Activated gamma-delta T cell (primary cell): ENCODE results near the gene AIRE.

Experiments used
- DNase-seq: peaks from one replicate; lab custom pipeline; 2025; lab: John Stamatoyannopoulos, UW

Gene AIRE

GRCh38 chr21:44304877-44305293 is 19.2 kb downstream of the AIRE start:
- DNase-seq: no peak

GRCh38 chr21:44305691-44306090 is 20.0 kb downstream of the AIRE start:
- DNase-seq: no peak

DNA sequence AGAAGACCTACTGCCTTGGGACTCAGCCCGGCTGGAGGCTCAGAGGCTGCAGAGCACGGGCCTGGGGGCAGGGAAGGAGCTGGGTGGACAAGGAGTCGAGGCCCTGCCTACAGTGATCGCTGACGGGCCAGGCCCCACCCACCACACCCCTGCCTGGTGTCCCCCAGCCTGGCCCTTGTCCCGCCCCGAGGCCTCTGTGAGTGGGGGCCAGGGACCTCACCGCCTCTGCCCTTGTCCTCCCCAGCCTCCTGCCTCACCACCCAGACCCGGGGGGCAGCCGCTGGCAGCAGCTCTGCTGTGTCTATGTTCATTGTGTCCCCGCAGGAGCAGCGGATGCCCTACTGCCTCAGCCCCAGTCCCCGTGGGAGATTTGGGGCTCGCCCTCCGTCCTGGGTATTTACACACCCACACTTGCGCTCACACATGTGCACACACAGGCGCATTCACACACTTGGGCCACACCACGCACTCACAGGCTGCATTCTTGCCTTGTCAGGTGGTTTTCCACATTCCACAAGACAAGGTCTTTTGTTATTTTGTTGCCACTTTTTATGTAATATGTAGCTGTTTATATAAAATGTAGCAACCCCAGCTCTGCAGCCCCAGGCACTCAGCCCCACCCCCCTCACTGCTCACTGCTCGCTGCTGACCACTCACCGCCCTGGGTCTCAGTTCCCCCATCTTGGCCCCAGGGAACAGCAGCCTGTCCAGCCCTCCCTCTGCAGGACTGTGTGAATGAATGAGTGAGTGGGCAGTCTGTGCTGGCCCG is 21.4 kb downstream of the AIRE start:
- no peak for DNase-seq

- no peak for DNase-seq
Observed at GRCh38 chr21:44310628-44311507, 25.2 kb downstream of the AIRE start.

GRCh38 chr21:44312089-44312488 is 26.4 kb downstream of the AIRE start:
- DNase-seq: no peak

DNA sequence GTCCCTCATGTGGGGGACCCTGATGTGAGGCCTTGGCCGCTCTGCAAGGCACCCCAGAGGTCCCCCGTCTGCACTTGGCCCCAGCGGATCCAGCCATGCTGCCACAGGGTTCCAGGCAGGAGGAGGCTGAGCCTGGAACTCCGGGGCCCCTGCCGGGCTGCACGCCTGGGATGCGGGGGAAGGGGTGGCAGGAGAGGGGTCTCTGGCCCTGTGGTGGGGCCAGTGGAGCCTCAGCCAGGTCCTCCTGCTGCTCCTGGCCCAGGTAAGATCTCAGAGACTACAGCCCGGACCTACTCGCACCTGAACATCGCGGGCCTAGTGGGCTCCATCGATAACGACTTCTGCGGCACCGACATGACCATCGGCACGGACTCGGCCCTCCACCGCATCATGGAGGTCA is 27.0 kb downstream of the AIRE start:
- no peak for DNase-seq

DNA sequence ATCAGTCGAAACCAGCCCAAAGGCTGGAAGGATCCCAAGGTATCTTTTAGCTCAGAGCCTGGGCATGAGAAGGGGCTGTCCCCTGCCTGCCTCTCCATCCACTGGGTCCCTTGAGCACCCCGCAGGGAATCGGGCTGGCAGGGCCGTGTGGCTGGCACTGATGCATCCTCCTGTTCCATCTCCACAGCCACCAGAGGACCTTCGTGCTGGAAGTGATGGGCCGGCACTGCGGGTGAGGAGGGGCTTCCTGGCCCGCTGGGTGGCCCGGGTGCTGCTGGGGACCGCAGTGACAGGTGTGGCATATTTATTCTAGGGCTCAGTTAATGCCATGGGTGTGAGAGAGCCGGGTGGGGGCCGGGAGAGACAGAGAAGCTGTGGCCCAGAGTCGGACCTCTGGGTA is 27.8 kb downstream of the AIRE start:
- no peak for DNase-seq

DNA sequence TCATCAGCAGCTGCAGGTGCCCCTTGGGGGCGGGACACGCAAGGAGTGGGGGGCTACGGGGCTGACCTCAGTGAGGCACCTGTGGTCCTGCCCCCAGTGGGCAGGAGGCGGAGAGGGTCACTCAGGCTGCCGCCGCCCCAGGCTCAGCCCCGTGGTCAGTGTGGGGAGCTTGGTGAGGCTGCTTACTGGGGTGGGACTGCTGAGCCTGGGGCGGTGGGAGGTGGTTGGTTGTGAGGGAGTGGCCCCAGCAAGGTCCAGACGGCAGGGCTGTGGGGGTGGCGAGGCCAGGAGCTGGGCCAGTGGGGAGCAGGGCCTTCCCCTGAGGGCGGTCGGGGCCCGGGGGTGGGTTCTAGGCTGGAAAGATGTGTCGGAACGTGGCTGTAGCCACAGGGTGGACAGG is 28.5 kb downstream of the AIRE start:
- no peak for DNase-seq

- no peak for DNase-seq
Observed at GRCh38 chr21:44314561-44314960, 28.9 kb downstream of the AIRE start.

GRCh38 chr21:44315691-44316203 is 30.1 kb downstream of the AIRE start:
- no peak for DNase-seq

DNA sequence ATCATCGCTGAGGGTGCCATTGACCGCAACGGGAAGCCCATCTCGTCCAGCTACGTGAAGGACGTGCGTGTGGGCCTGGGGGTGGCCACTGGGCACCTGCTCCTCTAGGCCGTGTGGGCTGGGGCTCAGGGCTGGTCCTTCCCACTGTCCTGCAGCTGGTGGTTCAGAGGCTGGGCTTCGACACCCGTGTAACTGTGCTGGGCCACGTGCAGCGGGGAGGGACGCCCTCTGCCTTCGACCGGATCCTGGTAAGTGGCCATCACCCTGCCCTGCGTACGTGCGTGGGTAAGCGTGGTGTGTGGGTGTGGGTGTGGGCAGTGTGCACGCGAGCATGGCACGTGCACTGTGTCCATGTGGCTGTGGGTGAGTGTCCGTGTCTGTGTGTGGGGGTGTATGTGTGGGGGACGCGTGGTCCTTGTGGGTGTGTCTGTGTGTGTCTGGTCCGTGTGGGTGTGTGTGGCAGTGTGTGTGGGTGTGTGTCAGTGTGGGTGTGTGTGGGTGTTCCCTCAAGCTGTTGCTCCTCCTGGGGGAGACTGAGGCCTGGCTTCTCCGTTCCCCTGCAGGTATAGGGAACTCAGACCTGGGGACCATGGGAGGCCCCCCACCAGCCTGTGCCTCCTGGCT is 30.7 kb downstream of the AIRE start:
- DNase-seq: no peak

DNA sequence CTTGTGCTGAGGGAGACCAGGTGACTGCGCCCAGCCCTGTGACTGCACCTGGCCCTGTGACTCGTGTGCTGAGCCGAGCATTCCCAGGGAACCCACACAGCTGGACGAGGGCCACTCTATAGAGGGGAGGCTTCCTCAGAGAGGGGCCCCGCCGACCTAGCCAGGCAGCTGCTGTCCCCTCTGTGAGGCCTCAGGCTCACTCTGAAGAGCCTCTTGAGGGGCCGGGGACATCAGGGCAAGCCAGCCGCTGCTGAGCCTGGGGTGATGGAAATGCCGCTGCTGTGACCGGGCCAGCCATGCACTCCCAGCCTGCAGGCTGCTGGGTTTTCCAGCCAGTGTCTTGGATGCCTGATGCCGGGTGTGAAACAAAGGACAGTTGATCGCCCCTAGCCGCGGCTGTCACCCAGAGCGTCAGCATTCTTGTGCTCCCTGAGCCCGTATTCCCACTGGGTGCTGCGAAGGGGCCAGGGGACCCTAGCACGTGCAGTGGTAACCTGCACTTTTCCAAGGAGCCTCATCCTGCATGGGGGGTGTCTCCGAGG is 31.6 kb downstream of the AIRE start:
- no peak for DNase-seq

- DNase-seq: no peak
Observed at GRCh38 chr21:44317871-44318270, 32.2 kb downstream of the AIRE start.

- no peak for DNase-seq
Observed at GRCh38 chr21:44318489-44319285, 33.0 kb downstream of the AIRE start.

GRCh38 chr21:44319407-44320065 is 33.9 kb downstream of the AIRE start:
- no peak for DNase-seq

- DNase-seq: no peak
Observed at GRCh38 chr21:44320847-44321246, 35.2 kb downstream of the AIRE start.

DNA sequence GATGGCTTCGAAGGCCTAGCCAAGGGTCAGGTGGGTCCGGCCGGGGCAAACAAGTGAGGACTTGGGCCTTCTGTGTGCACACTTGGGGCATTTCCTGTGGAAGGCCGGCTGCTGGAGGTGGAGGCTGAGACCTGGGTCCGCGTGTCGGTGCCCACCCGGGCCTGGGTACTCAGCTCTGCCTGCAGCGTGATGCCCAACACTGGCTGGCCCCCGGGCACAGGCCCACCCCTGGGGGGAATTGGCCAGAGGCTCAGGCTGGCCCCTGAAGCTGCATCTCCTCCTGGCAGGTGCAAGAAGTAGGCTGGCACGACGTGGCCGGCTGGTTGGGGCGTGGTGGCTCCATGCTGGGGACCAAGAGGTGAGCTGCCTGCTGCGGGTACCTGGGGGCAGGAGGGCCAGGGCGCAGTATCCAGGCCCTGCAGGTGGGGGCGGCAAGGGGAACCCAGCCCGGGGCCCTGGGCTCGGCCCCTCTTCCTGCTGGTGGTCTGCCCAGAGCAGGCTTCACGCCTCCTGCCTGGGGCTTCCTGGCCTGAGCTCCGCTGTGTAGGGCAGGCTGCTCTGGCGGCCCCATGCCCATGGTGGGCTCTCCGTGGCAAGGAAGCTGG is 36.3 kb downstream of the AIRE start:
- DNase-seq: no peak

DNA sequence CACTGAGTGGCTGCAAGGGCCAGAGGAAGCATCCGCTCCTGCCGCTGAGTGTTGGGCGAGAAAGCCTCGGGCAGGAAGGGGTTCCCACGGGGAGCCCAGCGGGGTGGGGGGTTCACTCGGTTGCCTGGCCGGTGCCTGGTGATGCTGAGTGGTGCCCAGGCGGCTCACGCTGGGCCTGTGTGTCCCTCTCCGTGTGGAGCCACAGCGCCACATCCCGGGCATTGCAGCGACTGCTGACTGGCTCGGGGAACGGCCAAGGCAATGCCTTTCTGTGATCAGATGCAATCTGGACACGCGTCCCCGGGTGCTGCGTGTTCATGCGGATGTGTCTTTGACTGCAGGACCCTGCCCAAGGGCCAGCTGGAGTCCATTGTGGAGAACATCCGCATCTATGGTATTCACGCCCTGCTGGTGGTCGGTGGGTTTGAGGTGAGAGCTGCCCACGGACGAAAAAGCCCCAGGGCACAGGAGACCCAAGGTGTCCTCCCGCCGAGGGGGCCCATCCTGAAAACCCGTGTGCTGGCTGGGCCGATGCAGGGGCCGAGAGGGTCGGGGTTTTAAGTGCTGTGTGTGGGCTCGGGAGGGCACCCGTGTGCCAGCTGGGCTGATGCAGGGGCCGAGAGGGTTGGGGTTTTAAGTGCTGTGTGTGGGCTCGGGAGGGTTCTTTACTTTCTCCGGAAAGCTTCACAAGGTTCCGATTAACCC is 37.1 kb downstream of the AIRE start:
- DNase-seq: no peak

DNA sequence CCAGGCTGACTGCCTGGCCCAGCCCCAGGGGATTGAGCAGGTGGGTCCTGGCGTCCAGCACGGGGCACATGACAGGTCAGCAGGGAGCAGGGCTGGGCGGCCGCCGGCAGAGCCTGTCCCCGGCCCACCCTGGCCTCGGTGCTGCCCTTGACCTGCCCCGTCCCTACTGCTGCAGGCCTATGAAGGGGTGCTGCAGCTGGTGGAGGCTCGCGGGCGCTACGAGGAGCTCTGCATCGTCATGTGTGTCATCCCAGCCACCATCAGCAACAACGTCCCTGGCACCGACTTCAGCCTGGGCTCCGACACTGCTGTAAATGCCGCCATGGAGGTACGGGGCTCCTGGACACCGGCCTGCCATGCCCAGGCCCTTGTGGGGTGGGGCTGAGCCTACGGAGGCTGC is 37.9 kb downstream of the AIRE start:
- DNase-seq: no peak
